Thyroid gland (tissue), 4 donors: ENCODE measurements around the gene PPFIA4. TPM values are rescaled to one million over a fixed set of nuclear protein-coding genes. Genes with fewer than 3 reads are reported as not detected.

Source experiments
- DNase-seq, 2 donors: peaks; one replicate each; pipeline ENCODE4 v3.0.0-alpha.2; 2019
- H3K27ac ChIP-seq, 3 donors: fragments of 200-600 bp; sonication (generic); 1 replicate in 2 of 3; 2 replicates in 1 of 3; pipeline ENCODE4 v1.5.1; 2016 to 2019; ENCODE audit warnings: mild to moderate bottlenecking in 1 of 3, moderate library complexity in 1 of 3
- H3K27me3 ChIP-seq: fragments of 200-600 bp; sonication (generic); one replicate; pipeline ENCODE4 v1.5.1; 2019
- H3K36me3 ChIP-seq, 2 donors: fragments of 200-600 bp; sonication (generic); one replicate each; pipeline ENCODE4 v1.5.1; 2016 to 2019
- H3K4me1 ChIP-seq, 2 donors: fragments of 200-600 bp; sonication (generic); one replicate each; pipeline ENCODE4 v1.5.1; 2017 to 2019
- H3K4me3 ChIP-seq, 3 donors: fragments of 200-600 bp; sonication (generic); replicated peaks in 1 of 3; 1 replicate in 2 of 3; 2 replicates in 1 of 3; pipeline ENCODE4 v1.5.1; 2016; ENCODE audit warnings: mild to moderate bottlenecking in 1 of 3
- H3K9me3 ChIP-seq: fragments of 200-600 bp; sonication (generic); one replicate; pipeline ENCODE4 v1.5.1; 2017
- CTCF ChIP-seq, 6 experiments: fragments of 200-600 bp in 3 of 6; fragments of 450-650 bp in 3 of 6; sonication (generic) in 3 of 6; IDR thresholded peaks; one replicate each; pipeline ENCODE4 v1.5.1; 2016 to 2019; ENCODE audit warnings: antibody characterized with exemption in 6 of 6, mild to moderate bottlenecking in 2 of 6, inconsistent platforms in 1 of 6, moderate library complexity in 1 of 6
- POLR2A ChIP-seq, 2 donors: fragments of 450-650 bp; IDR thresholded peaks; one replicate each; pipeline ENCODE4 v1.6.1; 2017; ENCODE audit warnings: antibody characterized with exemption in 2 of 2, mild to moderate bottlenecking in 2 of 2, moderate library complexity in 1 of 2
- WGBS, 2 donors: methylation state at CpG; one replicate each; pipeline ENCODE4 v1.1.5; 2017; 5-methylcytosine and 5-hydroxymethylcytosine counted together
- intact Hi-C: fragments of 100-400 bp; cut with DNase I; formaldehyde crosslinking; loops from one replicate; pipeline ENCODE4 v1.15.1; 2023
- total RNA-seq, 4 donors: library from RNA; depleted of rRNA; stranded (reverse); fragments of >200 nt; gene quantifications; one replicate each; pipeline ENCODE4 v1.2.3, GENCODE V29; 2016

Gene PPFIA4
- total RNA-seq, 4 donors from 2014 or later, result 0.54 to 3.0 (median 2.1) TPM

GRCh38 chr1:203098914-203099520 is 72.7 kb downstream of the PPFIA4 start:
- DNase-seq, result no peak
- 81 to 86% methylated on average over 8 of the region's 8 CpGs for WGBS, 2 donors
- Histone ChIP-seq H3K27ac (no peak overlapping the region), H3K4me3 (no peak overlapping the region), H3K4me1 (no peaks in the 10 kb centered on the region), H3K36me3 (no peaks in the 10 kb centered on the region), H3K9me3 (no peaks in the 10 kb centered on the region), H3K27me3 (no peaks in the 10 kb centered on the region)
- intact Hi-C loops, result no loop called here
- TF ChIP-seq POLR2A (IDR thresholded peaks at IDR 0.05), result no peak
- TF ChIP-seq CTCF (IDR thresholded peaks at IDR 0.05), result no peak

GRCh38 chr1:203099805-203100515 is 73.7 kb downstream of the PPFIA4 start:
- no peaks in the 10 kb centered on the region for H3K9me3 ChIP-seq
- no peak overlapping the region for H3K27ac ChIP-seq
- intact Hi-C loops, result no loop called here
- no peak for DNase-seq
- WGBS, 2 donors, result 82 to 88% methylated on average over 6 to 7 of the region's 7 CpGs
- H3K4me3 ChIP-seq, result no peak overlapping the region
- TF ChIP-seq POLR2A (IDR thresholded peaks at IDR 0.05) (no peak), CTCF (IDR thresholded peaks at IDR 0.05) (no peak)
- no peaks in the 10 kb centered on the region for H3K4me1 ChIP-seq
- H3K36me3 ChIP-seq, result no peaks in the 10 kb centered on the region
- H3K27me3 ChIP-seq, result no peaks in the 10 kb centered on the region

GRCh38 chr1:203100516-203100869 is 74.2 kb downstream of the PPFIA4 start:
- H3K27ac ChIP-seq, result no peak overlapping the region
- intact Hi-C loops, result no loop called here
- H3K9me3 ChIP-seq, result no peaks in the 10 kb centered on the region
- no peaks in the 10 kb centered on the region for H3K36me3 ChIP-seq
- DNase-seq, result no peak
- no peaks in the 10 kb centered on the region for H3K4me1 ChIP-seq
- H3K27me3 ChIP-seq, result no peaks in the 10 kb centered on the region
- no peak for TF ChIP-seq POLR2A (IDR thresholded peaks at IDR 0.05)
- no peak for TF ChIP-seq CTCF (IDR thresholded peaks at IDR 0.05)
- H3K4me3 ChIP-seq, result no peak overlapping the region

GRCh38 chr1:203101813-203102634 is 75.7 kb downstream of the PPFIA4 start:
- WGBS, 2 donors, result 63 to 77% methylated on average over 6 of the region's 6 CpGs
- H3K4me1 ChIP-seq, result no peaks in the 10 kb centered on the region
- no peaks in the 10 kb centered on the region for H3K27me3 ChIP-seq
- H3K36me3 ChIP-seq, result no peaks in the 10 kb centered on the region
- H3K4me3 ChIP-seq, result no peak overlapping the region
- H3K27ac ChIP-seq, result no peak overlapping the region
- TF ChIP-seq CTCF (IDR thresholded peaks at IDR 0.05) (no peak), POLR2A (IDR thresholded peaks at IDR 0.05) (no peak)
- DNase-seq, result no peak
- H3K9me3 ChIP-seq, result peaks cover 4% of the 10 kb centered on the region
- intact Hi-C loops, result no loop called here

- H3K27me3 ChIP-seq, result no peaks in the 10 kb centered on the region
- intact Hi-C loops, result no loop called here
- WGBS, 2 donors, result 72 to 80% methylated on average over 4 of the region's 4 CpGs
Measured at GRCh38 chr1:203103216-203103615, 76.9 kb downstream of the PPFIA4 start.

More at GRCh38 chr1:203103216-203103615, 76.9 kb downstream of the PPFIA4 start:
- Histone ChIP-seq H3K4me3 (no peak overlapping the region), H3K27ac (no peak overlapping the region), H3K9me3 (peaks cover 4% of the 10 kb centered on the region), H3K36me3 (no peaks in the 10 kb centered on the region), H3K4me1 (no peaks in the 10 kb centered on the region)
- TF ChIP-seq POLR2A (IDR thresholded peaks at IDR 0.05) (no peak), CTCF (IDR thresholded peaks at IDR 0.05) (no peak)
- no peak for DNase-seq
